HepG2 (cell line): ENCODE results near the gene C2orf76. TPM values are rescaled to one million over a fixed set of nuclear protein-coding genes. Genes with fewer than 3 reads are reported as not detected.

Experiments
- BATF2 ChIP-seq: sonication (generic); formaldehyde crosslinking; IDR thresholded peaks from 2 replicates; pipeline ENCODE4 v1.8.0; 2022; ENCODE audit warnings: mild to moderate bottlenecking, missing genetic modification reagents, moderate library complexity
- ELF4 ChIP-seq: sonication (generic); formaldehyde crosslinking; IDR thresholded peaks from 2 replicates; pipeline ENCODE4 v1.5.0; 2020; ENCODE audit warnings: missing genetic modification reagents, mild to moderate bottlenecking, moderate library complexity, borderline replicate concordance
- EP300 ChIP-seq, 3 experiments: sonication (generic) in 1 of 3; formaldehyde crosslinking in 1 of 3; IDR thresholded peaks; 2 replicates each; pipeline versions ENCODE4 v1.5.1 to v1.6.1; 2011 to 2020; ENCODE audit warnings: low read depth in 2 of 3, low read length in 2 of 3, borderline replicate concordance in 1 of 3, improper control_type of control experiment in 1 of 3, mild to moderate bottlenecking in 1 of 3, missing genetic modification reagents in 1 of 3, moderate library complexity in 1 of 3
- FOXO4 ChIP-seq: sonication (generic); formaldehyde crosslinking; conservative IDR thresholded peaks from 2 replicates; pipeline ENCODE4 v1.8.1; 2023; ENCODE audit warnings: missing genetic modification reagents
- GABPB1 ChIP-seq: IDR thresholded peaks from 2 replicates; pipeline ENCODE4 v1.6.1; 2016; ENCODE audit warnings: mild to moderate bottlenecking, missing genetic modification reagents, moderate library complexity, missing compliant biosample characterization
- GTF3A ChIP-seq: sonication (generic); formaldehyde crosslinking; conservative IDR thresholded peaks from 2 replicates; pipeline ENCODE4 v1.4.0; 2020; ENCODE audit warnings: mild to moderate bottlenecking, missing genetic modification reagents
- HCFC1 ChIP-seq: fragments of 150-350 bp; IDR thresholded peaks from 2 replicates; pipeline ENCODE4 v1.6.1; 2014; ENCODE audit warnings: low read depth, low read length
- KLF11 ChIP-seq: IDR thresholded peaks from 2 replicates; pipeline ENCODE4 v1.6.1; 2016; ENCODE audit warnings: missing compliant biosample characterization
- MIXL1 ChIP-seq: IDR thresholded peaks from 2 replicates; pipeline ENCODE4 v1.6.1; 2016
- NFKB2 ChIP-seq: sonication (generic); formaldehyde crosslinking; IDR thresholded peaks from 2 replicates; pipeline ENCODE4 v1.4.0; 2020; ENCODE audit warnings: missing genetic modification reagents, borderline replicate concordance
- NR2F1 ChIP-seq, 2 experiments: fragments of 450-650 bp in 1 of 2; formaldehyde crosslinking in 1 of 2; IDR thresholded peaks; 2 replicates each; pipeline versions ENCODE4 v1.5.0 to v1.6.1; 2016 to 2020; ENCODE audit warnings: mild to moderate bottlenecking in 1 of 2, missing compliant biosample characterization in 1 of 2, missing genetic modification reagents in 1 of 2, moderate library complexity in 1 of 2
- RFXANK ChIP-seq: IDR thresholded peaks from 2 replicates; pipeline ENCODE4 v1.6.1; 2016
- TEAD2 ChIP-seq: sonication (generic); formaldehyde crosslinking; IDR thresholded peaks from 2 replicates; pipeline ENCODE4 v1.9.0; 2021; ENCODE audit warnings: missing genetic modification reagents
- TIGD3 ChIP-seq: sonication (generic); formaldehyde crosslinking; IDR thresholded peaks from 2 replicates; pipeline ENCODE4 v1.5.1; 2020; ENCODE audit warnings: mild to moderate bottlenecking, missing genetic modification reagents, borderline replicate concordance
- ZNF207 ChIP-seq: fragments of 450-650 bp; IDR thresholded peaks from 2 replicates; pipeline ENCODE4 v1.6.1; 2016; ENCODE audit warnings: antibody characterized with exemption, borderline replicate concordance
- ZNF337 ChIP-seq: sonication (generic); formaldehyde crosslinking; IDR thresholded peaks from 2 replicates; pipeline ENCODE4 v1.5.1; 2020; ENCODE audit warnings: missing genetic modification reagents, low read depth, mild to moderate bottlenecking, borderline replicate concordance
- ZNF468 ChIP-seq: sonication (generic); formaldehyde crosslinking; IDR thresholded peaks from 2 replicates; pipeline ENCODE4 v1.8.0; 2022; ENCODE audit warnings: mild to moderate bottlenecking, moderate library complexity, missing genetic modification reagents
- ZNF549 ChIP-seq: sonication (generic); formaldehyde crosslinking; IDR thresholded peaks from 2 replicates; pipeline ENCODE4 v1.5.0; 2020; ENCODE audit warnings: missing genetic modification reagents
- ZNF556 ChIP-seq: sonication (generic); formaldehyde crosslinking; IDR thresholded peaks from 2 replicates; pipeline ENCODE4 v1.4.0; 2020; ENCODE audit warnings: mild to moderate bottlenecking, missing genetic modification reagents, borderline replicate concordance
- ZNF576 ChIP-seq: sonication (generic); formaldehyde crosslinking; IDR thresholded peaks from 2 replicates; pipeline ENCODE4 v1.4.0; 2020; ENCODE audit warnings: mild to moderate bottlenecking, missing genetic modification reagents
- ZSCAN25 ChIP-seq: sonication (generic); formaldehyde crosslinking; IDR thresholded peaks from 2 replicates; pipeline ENCODE4 v1.8.0; 2022; ENCODE audit warnings: mild to moderate bottlenecking, missing genetic modification reagents
- ZXDC ChIP-seq: sonication (generic); formaldehyde crosslinking; IDR thresholded peaks from 2 replicates; pipeline ENCODE4 v1.5.0; 2020; ENCODE audit warnings: mild to moderate bottlenecking, missing genetic modification reagents
- polyA plus RNA-seq, 8 experiments: library from polyadenylated mRNA; depleted of rRNA in 3 of 8; stranded (reverse) in 7 of 8; unstranded in 1 of 8; fragments of >200 nt; fragmentation: Illumina TruSeq in 4 of 8; extraction: Trizol in 4 of 8; gene quantifications; 2 replicates each; pipeline versions ENCODE4 v1.2.1 to v1.2.3, GENCODE V29; 2011 to 2016; ENCODE audit warnings: low read depth in 4 of 8, missing spikeins in 1 of 8, mixed read lengths in 1 of 8; ENCODE audit not compliant: insufficient read depth in 1 of 8
- total RNA-seq, 5 experiments: library from RNA; depleted of rRNA; stranded (reverse); fragments of >200 nt; fragmentation: Illumina TruSeq; extraction: Trizol; gene quantifications; 2 replicates each; pipeline ENCODE4 v1.2.3, GENCODE V29; 2016; ENCODE audit warnings: low read depth in 1 of 5

The C2orf76 gene
- total and polyA plus RNA-seq, 2 of the 13 experiments (the other 11 are each of a cell fraction or from before 2014, with no cell fraction given) = 7.7 to 8.5 TPM

GRCh38 chr2:119366649-119367471 is at the start of gene C2orf76, which contains the start of gene DBI (continued):
- TF ChIP-seq BATF2 (CRISPR knock-in tag) (peak; percentile 88; the same call in 1 of the 2 replicates), NFKB2 (CRISPR knock-in tag) (peak; percentile 63; the same call in 1 of the 2 replicates), FOXO4 (CRISPR knock-in tag) (peak; percentile 96; the same call in 1 of the 2 replicates), GABPB1 (CRISPR knock-in tag) (peak; percentile 95), ZXDC (CRISPR knock-in tag) (peak; percentile 93), HCFC1 (peak; percentile 22; the same call in 1 of the 2 replicates), ZSCAN25 (CRISPR knock-in tag) (no peak), RFXANK (CRISPR knock-in tag) (peak; percentile 93; the same call in 1 of the 2 replicates), NR2F1 (CRISPR knock-in tag; IDR thresholded peaks at IDR 0.05) (0 out of 4 replicates have a peak, but pooled peaks have one; percentile 3 to 24), GTF3A (CRISPR knock-in tag) (no peak), MIXL1 (CRISPR knock-in tag) (peak; percentile 60), ZNF556 (CRISPR knock-in tag) (peak; percentile 55; the same call in 1 of the 2 replicates), KLF11 (CRISPR knock-in tag) (peak; percentile 97), ZNF549 (no peak), ZNF337 (CRISPR knock-in tag) (peak; percentile 79; the same call in 1 of the 2 replicates), ZNF207 (no peak), ZNF576 (no peak), TEAD2 (CRISPR knock-in tag) (0 out of 2 replicates have a peak, but pooled peaks have one; percentile 40), EP300 (IDR thresholded peaks at IDR 0.05; ENCODE audit: low read depth in 2 of 2, low read length in 2 of 2) (peak; percentile 78 to 90), EP300 (CRISPR knock-in tag; IDR thresholded peaks at IDR 0.05; ENCODE audit: borderline replicate concordance) (peak; percentile 78), ZNF468 (CRISPR knock-in tag) (no peak), ELF4 (CRISPR knock-in tag) (no peak; the same call in none of the 2 replicates), TIGD3 (CRISPR knock-in tag) (peak; percentile 89; the same call in 1 of the 2 replicates)
